Vagina (tissue), 2 donors: ENCODE results near the gene MBP.

Experiments used
- CTCF ChIP-seq, 3 experiments: fragments of 450-650 bp in 2 of 3; fragments of 200-600 bp in 1 of 3; sonication (generic) in 1 of 3; IDR thresholded peaks; one replicate each; pipeline ENCODE4 v1.5.1; 2017 to 2019; ENCODE audit warnings: antibody characterized with exemption in 3 of 3, mild to moderate bottlenecking in 2 of 3, moderate library complexity in 2 of 3
- POLR2A ChIP-seq, 2 donors: fragments of 450-650 bp; IDR thresholded peaks; one replicate each; pipeline ENCODE4 v1.6.1; 2017; ENCODE audit warnings: antibody characterized with exemption in 2 of 2, mild to moderate bottlenecking in 2 of 2, moderate library complexity in 2 of 2

DNA sequence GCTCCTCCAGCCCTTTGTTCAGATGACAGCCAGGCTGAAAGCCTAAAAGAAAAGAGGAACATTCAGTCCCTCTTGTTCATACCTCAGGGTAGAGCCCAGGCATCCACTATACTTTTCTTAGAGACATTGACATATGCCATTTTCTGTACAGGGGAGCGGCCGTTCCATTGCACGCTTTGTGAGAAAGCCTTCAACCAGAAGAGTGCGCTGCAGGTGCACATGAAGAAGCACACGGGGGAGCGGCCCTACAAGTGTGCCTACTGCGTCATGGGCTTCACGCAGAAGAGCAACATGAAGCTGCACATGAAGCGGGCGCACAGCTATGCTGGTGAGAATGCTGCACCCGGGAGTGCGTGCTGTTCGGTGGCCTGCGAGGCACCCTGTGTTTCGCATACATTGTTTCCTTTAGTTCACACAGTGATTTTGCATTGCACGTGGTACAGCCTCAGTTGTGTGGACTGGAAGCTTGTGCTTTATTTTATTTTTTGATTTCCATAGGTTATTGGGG lies 172.0 kb downstream of the MBP start:
- TF ChIP-seq CTCF (IDR thresholded peaks at IDR 0.05) (no peak), POLR2A (IDR thresholded peaks at IDR 0.05) (no peak)
